ENCODE data around the gene HRH1. TPM values are rescaled to one million over a fixed set of nuclear protein-coding genes. Genes with fewer than 3 reads are reported as not detected.

HRH1 gene
- total and polyA plus RNA-seq, 4 donors, result 3.9 to 45.1 (median 13.4) TPM

GRCh38 chr3:11272906-11273574 is 118.7 kb downstream of the HRH1 start:
- H3K27ac ChIP-seq (ENCODE audit: low read depth in 1 of 2, low read length in 2 of 2), result no peak overlapping the region
- no peak for ATAC-seq (ENCODE audit: low FRiP score)
- intact Hi-C loops (cut with DNase I), result loop anchor here in 1 of 2 donors (2.0 kb wide), 1 partner anchor 16 kb away; no protein-coding TSS in a partner anchor

GRCh38 chr3:11273891-11274291 is 119.6 kb downstream of the HRH1 start:
- Histone ChIP-seq H3K4me1 (ENCODE audit: control insufficient read depth in 1 of 2, insufficient read depth in 2 of 2, low read length in 2 of 2) (peaks cover 0 to 2% of the 10 kb centered on the region in 2 donors), H3K4me3 (ENCODE audit: low read length in 2 of 2) (no peak overlapping the region), H3K27me3 (ENCODE audit: control insufficient read depth in 1 of 2, insufficient read depth in 2 of 2, low read length in 1 of 2) (no peaks in the 10 kb centered on the region), H3K27ac (ENCODE audit: low read depth in 1 of 2, low read length in 2 of 2) (no peak overlapping the region), H3K9me3 (ENCODE audit: control insufficient read depth, low read length) (no peaks in the 10 kb centered on the region), H3K36me3 (ENCODE audit: control insufficient read depth in 1 of 2, insufficient read depth in 2 of 2, low read length in 1 of 2) (peaks cover 0 to 2% of the 10 kb centered on the region in 2 donors)
- ATAC-seq (ENCODE audit: low FRiP score) (no peak), DNase-seq (peak in 1 of 2 donors; percentile 61)
- 87 to 94% methylated on average over 5 of the region's 5 CpGs for WGBS, 2 donors
- intact Hi-C loops (cut with DNase I), result loop anchor here in 1 of 2 donors (2.0 kb wide), 1 partner anchor 15 kb away; no protein-coding TSS in a partner anchor

More at GRCh38 chr3:11272906-11273574, 118.7 kb downstream of the HRH1 start:
- WGBS, 2 donors, result 2% methylated on average over 9 of the region's 9 CpGs
- Histone ChIP-seq H3K9me3 (ENCODE audit: control insufficient read depth, low read length) (no peaks in the 10 kb centered on the region), H3K36me3 (ENCODE audit: control insufficient read depth in 1 of 2, insufficient read depth in 2 of 2, low read length in 1 of 2) (peaks cover 0 to 2% of the 10 kb centered on the region in 2 donors), H3K27me3 (ENCODE audit: control insufficient read depth in 1 of 2, insufficient read depth in 2 of 2, low read length in 1 of 2) (no peaks in the 10 kb centered on the region), H3K4me3 (ENCODE audit: low read length in 2 of 2) (peak overlapping the region; percentile 76 to 89), H3K4me1 (ENCODE audit: control insufficient read depth in 1 of 2, insufficient read depth in 2 of 2, low read length in 2 of 2) (peaks cover 0 to 2% of the 10 kb centered on the region in 2 donors)
- no peak for DNase-seq

GRCh38 chr3:11274566-11275142 is 120.4 kb downstream of the HRH1 start:
- 80 to 87% methylated on average over 6 of the region's 6 CpGs for WGBS, 2 donors
- ATAC-seq (ENCODE audit: low FRiP score), result no peak
- Histone ChIP-seq H3K9me3 (ENCODE audit: control insufficient read depth, low read length) (no peaks in the 10 kb centered on the region), H3K27me3 (ENCODE audit: control insufficient read depth in 1 of 2, insufficient read depth in 2 of 2, low read length in 1 of 2) (no peaks in the 10 kb centered on the region), H3K4me3 (ENCODE audit: low read length in 2 of 2) (no peak overlapping the region), H3K4me1 (ENCODE audit: control insufficient read depth in 1 of 2, insufficient read depth in 2 of 2, low read length in 2 of 2) (peaks cover 0 to 2% of the 10 kb centered on the region in 2 donors), H3K36me3 (ENCODE audit: control insufficient read depth in 1 of 2, insufficient read depth in 2 of 2, low read length in 1 of 2) (peaks cover 0 to 2% of the 10 kb centered on the region in 2 donors), H3K27ac (ENCODE audit: low read depth in 1 of 2, low read length in 2 of 2) (no peak overlapping the region)
- intact Hi-C loops (cut with DNase I), result no loop called here
- no peak for DNase-seq

- no peak for DNase-seq
- no peak for ATAC-seq (ENCODE audit: low FRiP score)
- 44 to 81% methylated on average over 2 of the region's 2 CpGs for WGBS, 2 donors
These were observed 121.6 kb downstream of the HRH1 start for GRCh38 chr3:11275926-11276325.

GRCh38 chr3:11276901-11277300 is 122.6 kb downstream of the HRH1 start:
- H3K4me1 ChIP-seq (ENCODE audit: control insufficient read depth in 1 of 2, insufficient read depth in 2 of 2, low read length in 2 of 2), result peaks cover 0 to 2% of the 10 kb centered on the region in 2 donors
- peaks cover 0 to 4% of the 10 kb centered on the region in 2 donors for H3K36me3 ChIP-seq (ENCODE audit: control insufficient read depth in 1 of 2, insufficient read depth in 2 of 2, low read length in 1 of 2)
- H3K4me3 ChIP-seq (ENCODE audit: low read length in 2 of 2), result no peak overlapping the region
- no peak for DNase-seq
- intact Hi-C loops (cut with DNase I), result no loop called here
- WGBS, 2 donors, result 87 to 95% methylated on average over 2 of the region's 2 CpGs
- ATAC-seq (ENCODE audit: low FRiP score), result no peak
- H3K27me3 ChIP-seq (ENCODE audit: control insufficient read depth in 1 of 2, insufficient read depth in 2 of 2, low read length in 1 of 2), result no peaks in the 10 kb centered on the region
- H3K9me3 ChIP-seq (ENCODE audit: control insufficient read depth, low read length), result no peaks in the 10 kb centered on the region
- no peak overlapping the region for H3K27ac ChIP-seq (ENCODE audit: low read depth in 1 of 2, low read length in 2 of 2)

More at GRCh38 chr3:11275926-11276325, 121.6 kb downstream of the HRH1 start:
- peaks cover 0 to 2% of the 10 kb centered on the region in 2 donors for H3K36me3 ChIP-seq (ENCODE audit: control insufficient read depth in 1 of 2, insufficient read depth in 2 of 2, low read length in 1 of 2)
- H3K4me3 ChIP-seq (ENCODE audit: low read length in 2 of 2), result no peak overlapping the region
- no peaks in the 10 kb centered on the region for H3K27me3 ChIP-seq (ENCODE audit: control insufficient read depth in 1 of 2, insufficient read depth in 2 of 2, low read length in 1 of 2)
- H3K27ac ChIP-seq (ENCODE audit: low read depth in 1 of 2, low read length in 2 of 2), result no peak overlapping the region
- intact Hi-C loops (cut with DNase I), result no loop called here
- H3K4me1 ChIP-seq (ENCODE audit: control insufficient read depth in 1 of 2, insufficient read depth in 2 of 2, low read length in 2 of 2), result peaks cover 0 to 2% of the 10 kb centered on the region in 2 donors
- no peaks in the 10 kb centered on the region for H3K9me3 ChIP-seq (ENCODE audit: control insufficient read depth, low read length)

GRCh38 chr3:11282250-11283138 is 128.2 kb downstream of the HRH1 start:
- DNase-seq (no peak), ATAC-seq (ENCODE audit: low FRiP score) (peak; percentile 59)
- peak overlapping the region in 1 of 2 donors; percentile 48 for H3K27ac ChIP-seq (ENCODE audit: low read depth in 1 of 2, low read length in 2 of 2)
- H3K27me3 ChIP-seq (ENCODE audit: control insufficient read depth in 1 of 2, insufficient read depth in 2 of 2, low read length in 1 of 2), result no peaks in the 10 kb centered on the region
- no peak overlapping the region for H3K4me3 ChIP-seq (ENCODE audit: low read length in 2 of 2)
- no peaks in the 10 kb centered on the region for H3K9me3 ChIP-seq (ENCODE audit: control insufficient read depth, low read length)
- H3K36me3 ChIP-seq (ENCODE audit: control insufficient read depth in 1 of 2, insufficient read depth in 2 of 2, low read length in 1 of 2), result peaks cover 0 to 3% of the 10 kb centered on the region in 2 donors
- H3K4me1 ChIP-seq (ENCODE audit: control insufficient read depth in 1 of 2, insufficient read depth in 2 of 2, low read length in 2 of 2), result peaks cover 4 to 5% of the 10 kb centered on the region in 2 donors
- intact Hi-C loops (cut with DNase I), result no loop called here
- 22 to 36% methylated on average over 5 of the region's 5 CpGs for WGBS, 2 donors

GRCh38 chr3:11283139-11283475 is 128.8 kb downstream of the HRH1 start:
- no peaks in the 10 kb centered on the region for H3K27me3 ChIP-seq (ENCODE audit: control insufficient read depth in 1 of 2, insufficient read depth in 2 of 2, low read length in 1 of 2)
- H3K4me3 ChIP-seq (ENCODE audit: low read length in 2 of 2), result no peak overlapping the region
- no peaks in the 10 kb centered on the region for H3K9me3 ChIP-seq (ENCODE audit: control insufficient read depth, low read length)
- WGBS, 2 donors, result 43 to 51% methylated on average over 1 of the region's 1 CpG
- ATAC-seq (ENCODE audit: low FRiP score) (no peak), DNase-seq (no peak)
- peak overlapping the region in 1 of 2 donors; percentile 48 for H3K27ac ChIP-seq (ENCODE audit: low read depth in 1 of 2, low read length in 2 of 2)
- intact Hi-C loops (cut with DNase I), result no loop called here
- peaks cover 5 to 10% of the 10 kb centered on the region in 2 donors for H3K4me1 ChIP-seq (ENCODE audit: control insufficient read depth in 1 of 2, insufficient read depth in 2 of 2, low read length in 2 of 2)
- H3K36me3 ChIP-seq (ENCODE audit: control insufficient read depth in 1 of 2, insufficient read depth in 2 of 2, low read length in 1 of 2), result peaks cover 0 to 3% of the 10 kb centered on the region in 2 donors

GRCh38 chr3:11284011-11284410 is 129.7 kb downstream of the HRH1 start:
- intact Hi-C loops (cut with DNase I), result no loop called here
- Histone ChIP-seq H3K9me3 (ENCODE audit: control insufficient read depth, low read length) (no peaks in the 10 kb centered on the region), H3K4me3 (ENCODE audit: low read length in 2 of 2) (no peak overlapping the region), H3K4me1 (ENCODE audit: control insufficient read depth in 1 of 2, insufficient read depth in 2 of 2, low read length in 2 of 2) (peaks cover 5 to 12% of the 10 kb centered on the region in 2 donors), H3K27ac (ENCODE audit: low read depth in 1 of 2, low read length in 2 of 2) (no peak overlapping the region), H3K36me3 (ENCODE audit: control insufficient read depth in 1 of 2, insufficient read depth in 2 of 2, low read length in 1 of 2) (peaks cover 0 to 3% of the 10 kb centered on the region in 2 donors), H3K27me3 (ENCODE audit: control insufficient read depth in 1 of 2, insufficient read depth in 2 of 2, low read length in 1 of 2) (no peaks in the 10 kb centered on the region)
- DNase-seq (no peak), ATAC-seq (ENCODE audit: low FRiP score) (no peak)
- WGBS, 2 donors, result 97 to 100% methylated on average over 1 of the region's 1 CpG
